Stimulated activated CD8-positive, alpha-beta memory T cell treated with anti-CD3 and anti-CD28 coated beads, Interleukin-7, amount 100 ng/mL, for 1 hour (primary cell): Measurements from ENCODE around the gene ZNF497.

Source experiments
- DNase-seq, 2 donors: peaks; one replicate each; pipeline ENCODE4 v3.0.0-alpha.2; 2020; ENCODE audit warnings: low read depth in 2 of 2

The ZNF497 gene

GRCh38 chr19:58367698-58368454, 5.3 kb upstream of the ZNF497 start:
- no peak for DNase-seq

- no peak for DNase-seq
Measured at GRCh38 chr19:58366585-58367430, 4.3 kb upstream of the ZNF497 start.

- no peak for DNase-seq
Measured at GRCh38 chr19:58364146-58364545, 1.6 kb upstream of the ZNF497 start.

- no peak for DNase-seq
Measured at GRCh38 chr19:58361900-58362271, 665 bp downstream of the ZNF497 start.

GRCh38 chr19:58357481-58358145, 4.9 kb downstream of the ZNF497 start:
- DNase-seq = no peak

- no peak for DNase-seq
Measured at GRCh38 chr19:58356766-58357480, 5.6 kb downstream of the ZNF497 start.

- no peak for DNase-seq
Measured at GRCh38 chr19:58355908-58356765, 6.4 kb downstream of the ZNF497 start.

- no peak for DNase-seq
Measured at GRCh38 chr19:58355215-58355796, 7.2 kb downstream of the ZNF497 start.

GRCh38 chr19:58354478-58355030, 8.0 kb downstream of the ZNF497 start:
- DNase-seq = no peak

GRCh38 chr19:58353717-58354477, 8.7 kb downstream of the ZNF497 start:
- no peak for DNase-seq

GRCh38 chr19:58352760-58353671, 9.5 kb downstream of the ZNF497 start, which contains the start of gene A1BG:
Gene A1BG, minus strand, starts transcription at chr19:58353492. Its CDS starts 55 bp downstream, at chr19:58353437.
- DNase-seq = no peak

- no peak for DNase-seq
Measured at GRCh38 chr19:58351990-58352755, 10.4 kb downstream of the ZNF497 start.

GRCh38 chr19:58351558-58351878, 11.0 kb downstream of the ZNF497 start:
- DNase-seq = no peak

- no peak for DNase-seq
Measured at GRCh38 chr19:58350871-58351557, 11.5 kb downstream of the ZNF497 start.

GRCh38 chr19:58350001-58350861, 12.3 kb downstream of the ZNF497 start:
- no peak for DNase-seq

- DNase-seq = no peak
Measured at GRCh38 chr19:58349590-58349989, 13.0 kb downstream of the ZNF497 start.
